GM18870 (cell line): Measurements from ENCODE around the gene MAZ.
"Not testable (repeated sequence)": the region's sequence is repeated elsewhere in the genome, so short reads cannot be mapped to it uniquely, and the experiment has no call there.

Source experiments
- ATAC-seq: cut with Tn5 transposase; IDR thresholded peaks from one replicate; pipeline ENCODE4 v1.9.1; 2021; ENCODE audit warnings: moderate library complexity; ENCODE audit not compliant: unreplicated experiment

The MAZ gene

GRCh38 chr16:29806099-29806579, at the start of gene MAZ:
Gene MAZ, plus strand, starts transcription at chr16:29806529. Its CDS starts 173 bp downstream, at chr16:29806702.
- ATAC-seq: no peak

GRCh38 chr16:29756654-29757053, 49.7 kb upstream of the MAZ start:
- ATAC-seq: no peak

GRCh38 chr16:29757086-29757485, 49.2 kb upstream of the MAZ start:
- ATAC-seq: not testable (repeated sequence)

- ATAC-seq: no peak
Observed at GRCh38 chr16:29757950-29758466, 48.3 kb upstream of the MAZ start.

- no peak for ATAC-seq
Observed at GRCh38 chr16:29760567-29761279, 45.6 kb upstream of the MAZ start.

GRCh38 chr16:29761280-29761651, 45.1 kb upstream of the MAZ start:
- not testable (repeated sequence) for ATAC-seq

- ATAC-seq: no peak
Observed at GRCh38 chr16:29761882-29762281, 44.4 kb upstream of the MAZ start.

GRCh38 chr16:29763326-29763725, 43.0 kb upstream of the MAZ start:
- no peak for ATAC-seq

GRCh38 chr16:29765167-29766032, 40.9 kb upstream of the MAZ start:
- no peak for ATAC-seq

GRCh38 chr16:29766571-29766970, 39.8 kb upstream of the MAZ start:
- ATAC-seq: no peak

- ATAC-seq: no peak
Observed at GRCh38 chr16:29767062-29767461, 39.3 kb upstream of the MAZ start.

- no peak for ATAC-seq
Observed at GRCh38 chr16:29769507-29769906, 36.8 kb upstream of the MAZ start.

- no peak for ATAC-seq
Observed at GRCh38 chr16:29770250-29770929, 35.9 kb upstream of the MAZ start.

- not testable (repeated sequence) for ATAC-seq
Observed at GRCh38 chr16:29772330-29772729, 34.0 kb upstream of the MAZ start.

GRCh38 chr16:29774730-29775129, 31.6 kb upstream of the MAZ start:
- ATAC-seq: no peak

- no peak for ATAC-seq
Observed at GRCh38 chr16:29775742-29776408, 30.5 kb upstream of the MAZ start.

GRCh38 chr16:29777576-29778350, 28.6 kb upstream of the MAZ start, which contains the start of gene ZG16:
Gene ZG16, plus strand, starts transcription at chr16:29778256. Its CDS starts 1,011 bp downstream, at chr16:29779267.
- no peak for ATAC-seq

- no peak for ATAC-seq
Observed at GRCh38 chr16:29779474-29779873, 26.9 kb upstream of the MAZ start.

- ATAC-seq: not testable (repeated sequence)
Observed at GRCh38 chr16:29783094-29783953, 23.0 kb upstream of the MAZ start.
